GM19395 (cell line): Measurements from ENCODE around the gene SNAI3.
"Not testable (repeated sequence)": the region's sequence is repeated elsewhere in the genome, so short reads cannot be mapped to it uniquely, and the experiment has no call there.

Experiments
- ATAC-seq: cut with Tn5 transposase; IDR thresholded peaks from one replicate; pipeline ENCODE4 v1.9.1; 2021; ENCODE audit warnings: mild to moderate bottlenecking, moderate library complexity; ENCODE audit not compliant: unreplicated experiment

The SNAI3 gene

DNA sequence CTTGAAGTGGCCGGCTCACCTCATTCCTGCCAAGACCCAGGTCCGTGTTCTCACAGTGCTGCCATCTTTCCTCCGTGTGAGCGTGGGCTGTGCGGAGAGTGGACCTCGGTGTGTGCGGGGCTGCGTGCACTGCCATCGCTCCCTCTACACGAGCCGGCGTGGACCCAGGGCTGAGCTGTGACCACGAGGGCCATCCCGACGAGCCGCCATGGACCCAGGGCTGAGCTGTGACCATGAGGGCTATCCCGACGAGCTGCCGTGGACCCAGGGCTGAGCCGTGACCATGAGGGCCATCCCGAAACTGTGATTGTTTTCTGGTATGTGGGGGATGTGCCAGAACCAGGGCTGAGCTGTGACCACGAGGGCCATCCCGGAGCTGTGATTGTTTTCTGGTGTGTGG, 14.5 kb downstream of the SNAI3 start:
- ATAC-seq = no peak

GRCh38 chr16:88669980-88670379, 16.3 kb downstream of the SNAI3 start:
- no peak for ATAC-seq

DNA sequence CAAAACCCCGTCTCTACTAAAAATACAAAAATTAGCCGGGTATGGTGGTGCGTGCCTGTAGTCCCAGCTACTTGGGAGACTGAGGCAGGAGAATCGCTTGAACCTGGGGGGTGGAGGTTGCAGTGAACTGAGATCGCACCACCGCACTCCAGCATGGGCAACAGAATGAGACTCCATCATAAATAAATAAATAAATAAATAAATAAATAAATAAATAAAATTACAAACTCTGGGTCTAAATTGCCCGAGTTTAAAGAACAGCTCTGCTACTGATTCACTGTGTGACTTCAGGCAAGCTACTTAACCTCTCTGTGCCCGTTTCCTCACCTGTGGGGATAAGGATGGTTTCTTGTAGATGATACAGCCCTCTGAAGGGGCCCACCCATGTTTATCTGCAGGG, 16.8 kb downstream of the SNAI3 start:
- ATAC-seq = not testable (repeated sequence)

- ATAC-seq = no peak
These were observed 18.8 kb downstream of the SNAI3 start for GRCh38 chr16:88667461-88667860.

DNA sequence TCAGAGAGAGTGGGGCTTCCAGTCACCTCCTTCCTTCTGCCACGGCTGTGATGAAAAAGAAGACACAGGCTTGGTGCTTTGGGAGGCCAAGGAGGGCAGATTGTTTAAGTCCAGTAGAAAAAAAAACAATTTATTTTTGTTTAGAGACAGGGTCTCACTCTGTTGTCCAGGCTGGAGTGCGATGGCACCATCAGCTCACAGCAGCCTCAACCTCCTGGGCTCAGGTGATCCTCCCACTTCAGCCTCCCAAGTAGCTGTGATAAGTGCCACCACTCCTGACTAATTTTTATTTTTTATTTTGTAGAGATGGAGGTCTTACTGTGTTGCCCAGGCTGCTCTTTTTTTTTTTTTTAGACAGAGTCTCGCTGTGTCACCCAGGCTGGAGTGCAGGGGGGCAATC, 20.7 kb downstream of the SNAI3 start:
- ATAC-seq = no peak

GRCh38 chr16:88665148-88665547, 21.2 kb downstream of the SNAI3 start:
- no peak for ATAC-seq

- peak; percentile 93 for ATAC-seq
These were observed 23.3 kb downstream of the SNAI3 start, which contains the start of gene MVD for GRCh38 chr16:88662843-88663606. TSS of gene MVD (minus strand) at chr16:88663091. CDS start at chr16:88663080, 11 bp downstream.

DNA sequence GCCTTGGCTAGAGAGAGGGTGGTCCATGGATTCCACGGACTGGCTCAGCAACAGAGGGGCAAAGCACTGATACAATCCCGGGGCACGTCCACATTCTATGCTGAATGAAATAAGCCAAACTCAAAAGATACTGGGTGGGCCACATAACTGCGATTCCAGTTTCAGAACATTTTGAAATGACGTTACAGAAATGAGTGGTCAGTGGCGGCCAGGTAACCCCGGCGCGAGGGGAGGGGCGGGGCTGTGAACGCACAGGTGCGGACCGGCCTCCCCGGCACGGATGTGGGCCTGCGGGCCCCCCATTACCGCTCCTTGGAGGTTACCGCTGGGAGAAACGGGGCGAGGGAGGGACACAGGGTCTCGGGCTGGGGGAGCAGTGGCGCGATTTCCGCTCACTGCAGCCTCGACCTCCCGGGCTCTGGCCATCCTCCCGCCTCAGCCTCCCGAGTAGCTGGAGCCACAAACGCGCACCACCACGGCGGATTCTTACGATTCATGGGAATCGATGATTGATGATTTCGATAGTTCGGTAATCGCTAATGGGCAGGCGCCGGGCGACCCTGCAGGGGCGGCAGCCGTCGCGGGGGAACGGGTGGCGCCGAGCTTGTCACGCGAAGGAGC, 24.0 kb downstream of the SNAI3 start:
- no peak for ATAC-seq

DNA sequence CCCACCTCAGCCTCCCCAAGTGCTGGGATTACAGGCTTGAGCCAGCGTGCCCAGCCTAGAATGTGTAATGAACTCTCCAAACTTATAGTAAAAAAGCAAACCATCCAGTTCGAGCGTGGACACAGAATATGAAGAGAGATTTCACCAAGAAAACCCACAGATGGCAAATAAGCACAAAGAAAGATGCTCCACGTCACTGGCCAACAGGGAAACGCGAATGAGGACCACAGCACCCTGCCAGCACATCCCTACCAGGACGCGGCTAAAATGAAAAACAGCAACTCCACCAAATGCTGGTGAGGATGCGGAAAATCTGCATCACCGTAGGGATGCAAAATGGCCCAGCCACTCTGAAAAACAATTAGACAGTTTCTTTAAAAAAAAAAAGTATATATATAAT, 24.8 kb downstream of the SNAI3 start:
- no peak for ATAC-seq

- no peak for ATAC-seq
These were observed 27.1 kb downstream of the SNAI3 start for GRCh38 chr16:88659160-88659559.

GRCh38 chr16:88658714-88659113, 27.6 kb downstream of the SNAI3 start:
- ATAC-seq = no peak

DNA sequence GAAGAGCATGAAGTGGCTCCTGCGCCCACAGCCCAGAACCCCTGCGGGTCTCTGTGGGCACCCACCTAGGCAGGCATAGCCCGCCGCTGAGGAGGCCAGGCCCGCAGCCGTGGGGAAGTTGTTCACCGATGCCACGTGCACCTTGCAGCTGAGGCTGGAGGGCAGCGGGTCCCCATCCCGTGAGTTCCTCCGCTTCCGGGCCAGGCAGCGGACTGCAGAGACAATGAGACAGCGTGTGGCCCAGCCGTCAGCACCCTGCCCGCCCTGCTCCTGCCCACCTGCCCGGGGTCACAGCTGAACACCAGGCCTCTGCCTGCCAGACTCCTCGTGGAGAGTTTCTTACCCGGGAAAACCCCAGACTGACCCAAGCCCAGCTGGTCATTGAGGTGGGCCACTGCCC, 28.9 kb downstream of the SNAI3 start:
- ATAC-seq = no peak

GRCh38 chr16:88656291-88656980, 29.9 kb downstream of the SNAI3 start:
- ATAC-seq = no peak

DNA sequence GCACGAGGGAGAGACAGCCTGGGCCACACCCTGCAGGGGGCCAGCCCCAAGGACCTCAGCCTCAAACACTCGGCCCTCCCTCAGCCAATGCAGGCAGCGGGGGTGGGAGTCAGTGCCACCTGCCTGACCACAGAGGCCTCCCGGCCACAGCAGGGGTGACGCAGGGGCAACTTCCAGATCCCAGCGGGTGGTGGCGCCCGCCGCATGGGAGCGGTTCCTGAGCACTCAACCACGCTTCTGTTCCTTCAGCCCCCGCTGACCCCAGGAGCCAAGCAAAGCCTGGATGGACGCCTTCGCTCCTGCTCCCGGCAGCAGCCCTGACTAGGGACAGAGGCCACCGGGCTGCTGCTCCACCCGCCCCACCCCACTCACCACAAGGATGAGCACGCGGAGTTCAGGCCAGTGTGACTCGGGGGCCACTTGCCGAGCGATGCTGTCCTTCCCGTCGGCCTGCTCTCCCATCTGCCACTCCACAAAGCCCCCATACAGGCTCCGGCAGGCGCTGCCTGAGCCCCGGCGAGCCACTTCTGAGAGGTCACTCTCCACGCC, 30.5 kb downstream of the SNAI3 start:
- no peak for ATAC-seq

DNA sequence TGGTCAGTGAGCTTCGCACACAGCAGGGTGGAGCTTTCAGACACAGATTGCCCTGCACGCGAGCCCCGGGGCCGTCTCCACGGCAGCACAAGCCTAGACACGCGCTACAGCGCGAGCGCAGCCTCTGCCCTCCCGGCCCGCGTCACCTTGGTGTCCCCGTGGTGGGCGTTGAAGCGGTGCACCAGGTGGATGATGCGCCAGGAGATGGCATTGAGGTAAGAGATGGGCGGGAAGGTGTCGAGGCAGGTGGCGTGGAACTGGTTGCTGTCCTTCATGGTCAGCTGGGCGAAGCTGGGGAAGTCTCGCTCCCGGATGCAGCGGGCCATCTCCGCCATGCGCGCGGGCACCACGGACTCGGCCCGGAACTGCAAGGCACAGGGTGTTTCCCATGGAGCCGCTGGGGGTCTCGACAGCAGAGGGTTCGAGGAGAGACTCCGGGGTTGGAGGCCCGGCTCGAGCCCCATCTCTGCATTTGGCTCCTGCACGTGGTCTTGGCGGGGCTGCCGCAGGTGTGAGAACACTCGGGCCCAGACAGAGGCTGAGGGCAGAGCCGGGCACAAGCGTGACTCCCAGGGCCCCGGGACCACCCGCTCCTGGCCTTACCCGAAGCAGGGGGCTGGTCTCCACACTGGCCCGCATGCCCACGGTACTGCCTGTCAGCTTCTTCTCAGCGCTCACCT, 31.1 kb downstream of the SNAI3 start:
- no peak for ATAC-seq

DNA sequence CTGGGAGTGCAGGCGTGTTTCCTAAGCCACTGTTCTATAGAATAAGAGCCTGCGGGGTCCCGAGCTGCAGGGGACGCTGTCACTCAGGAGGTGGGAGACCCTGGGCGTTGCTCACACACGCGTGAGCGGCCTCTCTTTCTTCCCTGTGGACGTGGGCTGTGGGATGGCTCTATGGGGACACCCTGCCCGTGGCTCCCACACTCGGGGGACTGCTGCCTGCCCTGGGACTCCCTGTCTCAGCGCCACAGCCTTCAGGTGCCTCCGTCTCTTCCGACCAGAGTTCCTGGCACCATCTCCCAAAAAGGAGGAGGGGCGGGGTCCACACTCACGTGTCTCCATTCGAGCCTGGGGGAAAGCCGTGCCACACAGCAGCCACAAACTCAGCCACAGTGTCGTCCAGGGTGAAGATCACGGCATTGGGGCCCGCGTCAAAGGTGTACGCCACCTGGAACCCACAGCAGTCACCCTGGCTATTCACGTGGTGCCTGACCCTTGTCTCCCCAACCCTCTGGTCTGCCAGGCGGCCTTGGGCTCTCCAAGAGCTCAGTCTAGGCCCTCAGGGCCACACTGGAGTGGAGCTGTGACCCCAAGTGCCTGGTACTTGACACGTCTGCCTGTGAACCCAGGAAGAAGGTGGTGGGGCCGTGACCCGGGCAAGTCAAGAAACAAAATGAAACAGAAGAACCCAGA, 31.8 kb downstream of the SNAI3 start:
- no peak for ATAC-seq

GRCh38 chr16:88653596-88654362, 32.5 kb downstream of the SNAI3 start:
- ATAC-seq = no peak

DNA sequence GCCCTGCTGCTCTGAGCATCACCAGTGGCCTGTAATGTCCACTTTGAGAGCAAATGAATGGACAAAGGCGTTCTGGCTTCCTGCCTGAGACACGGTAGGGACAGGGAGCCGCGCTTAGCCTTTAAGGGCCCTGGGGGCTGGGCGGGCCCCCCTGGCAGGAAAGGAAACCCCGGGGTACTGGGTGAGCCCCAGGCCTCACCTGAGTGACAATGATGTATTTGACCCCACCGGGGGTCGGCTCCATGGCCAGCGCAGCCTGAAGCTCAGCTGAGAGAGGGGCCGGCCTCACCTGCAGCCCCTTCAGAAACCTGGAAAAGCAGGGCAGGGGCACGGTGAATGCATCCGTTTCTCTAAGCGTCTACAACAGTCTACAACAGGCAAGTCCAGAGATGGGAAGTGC, 33.2 kb downstream of the SNAI3 start:
- no peak for ATAC-seq

DNA sequence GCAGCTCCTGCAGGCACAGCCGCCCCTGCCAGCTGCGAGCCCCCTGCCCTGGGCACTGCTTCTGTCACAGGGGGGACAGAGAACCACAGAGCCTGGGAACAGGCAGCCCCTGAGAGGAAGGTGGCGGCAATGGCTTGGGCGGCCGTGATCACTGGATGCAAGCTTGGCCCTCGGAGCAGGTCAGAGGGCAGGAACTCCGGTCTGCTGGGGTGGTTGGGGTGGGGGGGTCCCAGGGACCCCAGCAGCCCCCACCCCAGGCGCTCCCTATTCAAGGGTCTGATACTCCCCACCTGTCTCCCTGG, 33.6 kb downstream of the SNAI3 start:
- ATAC-seq = no peak
